Measurements from ENCODE around the gene WWC2. TPM values are rescaled to one million over a fixed set of nuclear protein-coding genes. Genes with fewer than 3 reads are reported as not detected.

WWC2 gene
- total RNA-seq, 1 donor from 2014 or later: 24.6 TPM

DNA sequence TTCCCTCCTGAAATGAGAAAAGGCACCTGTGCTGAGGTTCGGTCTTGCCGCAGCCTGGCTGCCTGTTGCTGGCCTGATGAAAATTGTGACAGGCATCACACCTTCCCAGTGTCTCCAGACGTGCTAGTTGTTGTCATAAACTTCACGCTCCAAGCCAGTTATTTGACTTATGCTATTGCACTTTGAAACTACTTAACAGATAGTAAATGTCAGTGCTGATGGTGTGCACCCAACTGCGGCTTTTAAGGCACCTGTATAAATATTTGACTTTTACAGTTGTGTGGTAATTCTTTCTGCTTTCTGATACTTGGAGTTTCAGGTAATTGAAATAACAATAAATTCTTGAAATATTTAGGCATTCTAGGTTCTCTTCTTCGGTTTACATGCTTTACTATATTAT is 1.8 kb downstream of the WWC2 start:
- H3K27ac Mint-ChIP-seq: peak overlapping the region; percentile 81
- no peaks in the 10 kb centered on the region for H3K36me3 Mint-ChIP-seq
- H3K9me3 Mint-ChIP-seq: no peaks in the 10 kb centered on the region
- peaks cover 18% of the 10 kb centered on the region for H3K27me3 Mint-ChIP-seq
- H3K4me1 Mint-ChIP-seq (ENCODE audit: unreplicated experiment): peaks cover 19% of the 10 kb centered on the region
- peak overlapping the region; percentile 88 for H3K4me3 Mint-ChIP-seq
- no peak for DNase-seq (ENCODE audit: extremely low spot score, unreplicated experiment)
- TF ChIP-seq, protein P1, sequence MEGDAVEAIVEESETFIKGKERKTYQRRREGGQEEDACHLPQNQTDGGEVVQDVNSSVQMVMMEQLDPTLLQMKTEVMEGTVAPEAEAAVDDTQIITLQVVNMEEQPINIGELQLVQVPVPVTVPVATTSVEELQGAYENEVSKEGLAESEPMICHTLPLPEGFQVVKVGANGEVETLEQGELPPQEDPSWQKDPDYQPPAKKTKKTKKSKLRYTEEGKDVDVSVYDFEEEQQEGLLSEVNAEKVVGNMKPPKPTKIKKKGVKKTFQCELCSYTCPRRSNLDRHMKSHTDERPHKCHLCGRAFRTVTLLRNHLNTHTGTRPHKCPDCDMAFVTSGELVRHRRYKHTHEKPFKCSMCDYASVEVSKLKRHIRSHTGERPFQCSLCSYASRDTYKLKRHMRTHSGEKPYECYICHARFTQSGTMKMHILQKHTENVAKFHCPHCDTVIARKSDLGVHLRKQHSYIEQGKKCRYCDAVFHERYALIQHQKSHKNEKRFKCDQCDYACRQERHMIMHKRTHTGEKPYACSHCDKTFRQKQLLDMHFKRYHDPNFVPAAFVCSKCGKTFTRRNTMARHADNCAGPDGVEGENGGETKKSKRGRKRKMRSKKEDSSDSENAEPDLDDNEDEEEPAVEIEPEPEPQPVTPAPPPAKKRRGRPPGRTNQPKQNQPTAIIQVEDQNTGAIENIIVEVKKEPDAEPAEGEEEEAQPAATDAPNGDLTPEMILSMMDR (conservative IDR thresholded peaks at IDR 0.05): no peak

DNA sequence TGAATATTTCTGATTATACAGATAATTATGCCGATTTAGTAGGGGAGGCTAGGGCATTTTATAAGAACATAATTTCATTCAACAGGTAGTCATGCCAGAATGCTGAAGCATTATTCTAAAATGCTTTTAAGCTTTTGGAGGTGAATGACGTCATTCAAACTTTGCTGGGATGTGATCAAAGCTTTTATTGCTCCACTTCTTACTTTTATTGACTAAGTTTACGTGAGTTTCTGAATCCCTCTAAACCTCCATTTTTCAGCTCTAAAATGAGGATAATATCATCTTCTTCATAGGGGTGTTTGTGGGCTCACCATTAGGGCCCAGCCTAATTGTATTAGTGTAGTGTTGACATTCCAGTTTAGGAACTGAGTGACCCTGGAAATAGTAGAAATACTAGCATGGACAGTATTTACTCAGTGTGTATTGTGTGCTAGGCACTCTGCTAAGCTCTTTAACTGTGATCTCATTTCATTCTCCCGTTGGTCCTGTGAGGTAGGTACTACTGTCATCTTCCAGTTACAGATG is 3.0 kb downstream of the WWC2 start:
- DNase-seq (ENCODE audit: extremely low spot score, unreplicated experiment): no peak
- H3K36me3 Mint-ChIP-seq: no peaks in the 10 kb centered on the region
- peaks cover 12% of the 10 kb centered on the region for H3K4me1 Mint-ChIP-seq (ENCODE audit: unreplicated experiment)
- H3K4me3 Mint-ChIP-seq: peak overlapping the region; percentile 30
- TF ChIP-seq, protein P1 (conservative IDR thresholded peaks at IDR 0.05): no peak
- no peaks in the 10 kb centered on the region for H3K9me3 Mint-ChIP-seq
- no peak overlapping the region for H3K27ac Mint-ChIP-seq
- H3K27me3 Mint-ChIP-seq: peaks cover 8% of the 10 kb centered on the region

DNA sequence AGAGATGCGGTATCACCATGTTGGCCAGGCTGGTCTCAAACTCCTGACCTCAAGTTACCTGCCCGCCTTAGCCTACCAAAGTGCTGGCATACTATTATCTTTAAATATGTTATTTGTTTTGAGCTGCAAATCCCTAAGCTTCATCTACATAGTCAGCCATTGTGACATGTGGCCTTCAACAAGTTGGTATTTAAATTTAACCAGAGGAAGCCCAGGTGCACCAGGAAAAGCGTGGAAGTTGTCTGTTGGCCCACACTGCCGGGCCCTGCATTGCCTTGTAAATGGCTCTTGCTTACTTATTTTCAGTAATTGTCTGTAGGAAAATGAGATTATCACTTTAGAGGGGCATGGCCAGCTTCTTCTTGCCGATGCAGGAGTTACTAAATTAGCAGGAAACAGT is 6.0 kb downstream of the WWC2 start:
- H3K4me1 Mint-ChIP-seq (ENCODE audit: unreplicated experiment): peaks cover 11% of the 10 kb centered on the region
- DNase-seq (ENCODE audit: extremely low spot score, unreplicated experiment): no peak
- H3K36me3 Mint-ChIP-seq: no peaks in the 10 kb centered on the region
- no peak overlapping the region for H3K27ac Mint-ChIP-seq
- H3K27me3 Mint-ChIP-seq: no peaks in the 10 kb centered on the region
- TF ChIP-seq, protein P1 (conservative IDR thresholded peaks at IDR 0.05): no peak
- H3K4me3 Mint-ChIP-seq: no peak overlapping the region
- H3K9me3 Mint-ChIP-seq: no peaks in the 10 kb centered on the region

DNA sequence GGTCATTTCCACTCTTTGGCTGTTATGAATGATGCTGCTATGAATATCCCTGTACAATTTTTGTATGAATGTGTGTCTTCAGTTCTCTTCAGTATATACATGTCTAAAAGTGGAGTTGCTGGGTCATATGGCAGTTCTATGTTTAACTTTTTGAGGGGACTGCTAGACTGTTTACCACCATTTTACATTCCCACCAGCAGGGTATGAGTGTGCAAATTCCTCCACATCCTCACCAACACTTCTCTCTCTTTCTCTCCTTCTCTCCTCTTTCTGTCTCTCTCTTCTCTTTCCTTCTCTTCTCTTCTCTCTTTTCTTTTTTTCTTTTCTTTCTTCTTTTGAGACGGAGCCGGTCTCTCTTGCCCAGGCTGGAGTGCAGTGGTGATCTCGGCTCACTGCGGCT is 7.8 kb downstream of the WWC2 start:
- H3K4me3 Mint-ChIP-seq: no peak overlapping the region
- no peaks in the 10 kb centered on the region for H3K36me3 Mint-ChIP-seq
- H3K27ac Mint-ChIP-seq: no peak overlapping the region

DNA sequence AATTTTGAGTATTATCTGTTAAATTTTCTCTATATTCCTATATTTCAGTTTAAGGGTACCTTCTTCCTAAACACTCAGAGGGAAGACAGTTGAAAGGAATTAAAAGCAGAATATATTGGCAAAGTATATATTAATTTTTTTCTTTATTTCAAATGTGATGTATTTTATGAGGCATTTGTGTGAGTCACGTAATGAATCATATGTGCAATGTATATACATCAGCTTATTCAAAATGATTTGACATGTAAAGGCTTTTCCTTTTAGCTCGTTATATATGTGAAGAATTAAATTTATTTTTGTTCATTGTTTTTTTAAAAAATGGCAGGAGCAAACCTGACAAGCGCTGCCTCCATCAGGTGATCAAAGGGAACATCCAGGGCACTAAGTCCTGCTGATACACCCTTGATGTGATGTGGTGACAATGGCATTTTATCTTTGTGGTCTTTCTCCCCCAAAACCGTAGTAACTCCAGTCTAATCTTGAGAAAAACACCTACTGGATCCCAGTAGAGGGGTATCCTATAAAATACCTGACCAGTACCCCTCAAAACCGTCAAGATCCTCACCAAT is 8.9 kb downstream of the WWC2 start:
- Mint-ChIP-seq H3K36me3 (no peaks in the 10 kb centered on the region), H3K27me3 (no peaks in the 10 kb centered on the region), H3K27ac (no peak overlapping the region), H3K4me3 (no peak overlapping the region), H3K9me3 (no peaks in the 10 kb centered on the region), H3K4me1 (ENCODE audit: unreplicated experiment) (peaks cover 4% of the 10 kb centered on the region)
- TF ChIP-seq, protein P1 (conservative IDR thresholded peaks at IDR 0.05): no peak
- DNase-seq (ENCODE audit: extremely low spot score, unreplicated experiment): no peak

More for the DNA sequence above, 7.8 kb downstream of the WWC2 start:
- no peaks in the 10 kb centered on the region for H3K9me3 Mint-ChIP-seq
- TF ChIP-seq, protein P1 (conservative IDR thresholded peaks at IDR 0.05): peak; percentile 49
- peaks cover 7% of the 10 kb centered on the region for H3K4me1 Mint-ChIP-seq (ENCODE audit: unreplicated experiment)
- H3K27me3 Mint-ChIP-seq: no peaks in the 10 kb centered on the region
- DNase-seq (ENCODE audit: extremely low spot score, unreplicated experiment): no peak

Data from type B pancreatic cell (in vitro differentiated cells).